RPMI7951 (cell line): Measurements from ENCODE around the gene DPYSL3. TPM values are rescaled to one million over a fixed set of nuclear protein-coding genes. Genes with fewer than 3 reads are reported as not detected.
"Not testable (repeated sequence)": the region's sequence is repeated elsewhere in the genome, so short reads cannot be mapped to it uniquely, and the experiment has no call there.

Experiments used
- DNase-seq: peaks from one replicate; pipeline ENCODE4 v3.0.0-alpha.2; 2012; ENCODE audit warnings: low read depth
- total RNA-seq: library from RNA; depleted of rRNA; stranded (reverse); fragments of >200 nt; shearing (Covaris generic); gene quantifications from 2 replicates; pipeline ENCODE4 v1.2.3, GENCODE V29; 2014; rRNA removed

The DPYSL3 gene
- 191 and 198 TPM in 2 replicates for total RNA-seq

DNA sequence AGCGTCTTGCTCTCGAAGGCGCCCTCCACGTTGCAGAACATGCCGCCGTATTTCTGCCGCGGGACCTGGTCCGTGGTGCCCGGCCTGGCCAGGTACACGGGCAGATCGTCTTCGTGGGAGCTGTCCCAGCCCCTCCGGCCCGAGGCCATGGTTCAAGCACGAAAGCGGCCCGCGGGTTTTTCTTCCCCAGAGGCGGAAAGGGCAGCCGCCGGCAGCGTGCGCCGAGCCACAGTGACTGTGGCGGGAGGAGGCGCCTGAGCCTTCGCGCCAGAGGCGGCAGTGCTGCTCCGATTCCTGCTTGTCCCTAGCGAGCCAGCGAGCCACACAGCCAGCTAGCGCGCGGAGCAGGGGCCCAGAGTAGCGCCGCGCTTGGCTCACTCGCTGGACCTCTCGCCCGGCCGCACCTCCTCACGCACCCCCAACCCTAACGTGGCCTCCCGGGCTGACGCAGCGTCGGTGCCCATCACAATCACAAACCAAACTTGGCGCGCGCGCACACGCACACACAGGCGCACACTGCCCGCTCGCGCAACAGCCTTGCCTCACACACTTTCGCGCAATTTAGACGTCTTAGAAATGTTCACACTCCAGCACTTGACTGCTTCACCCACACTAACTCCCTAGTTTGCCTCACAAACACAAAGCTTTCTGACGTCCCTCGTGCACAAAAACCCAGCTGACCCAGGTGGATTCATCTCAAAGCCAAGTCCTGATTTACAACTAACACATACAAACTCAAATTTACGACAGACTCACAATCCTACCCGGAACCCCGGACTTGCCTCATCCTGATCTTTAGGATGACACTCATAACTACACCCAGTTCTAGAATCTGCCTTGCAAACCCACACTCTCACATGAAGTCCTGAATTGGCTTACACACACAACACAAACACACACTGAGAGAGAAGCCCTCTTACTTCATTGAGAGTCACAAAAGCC lies at the start of gene DPYSL3:
Gene DPYSL3 (minus strand): TSS at position 359 of the 942 bp plus-strand sequence. CDS start 210 bp downstream, at position 149.
- peak; percentile 89 for DNase-seq

DNA sequence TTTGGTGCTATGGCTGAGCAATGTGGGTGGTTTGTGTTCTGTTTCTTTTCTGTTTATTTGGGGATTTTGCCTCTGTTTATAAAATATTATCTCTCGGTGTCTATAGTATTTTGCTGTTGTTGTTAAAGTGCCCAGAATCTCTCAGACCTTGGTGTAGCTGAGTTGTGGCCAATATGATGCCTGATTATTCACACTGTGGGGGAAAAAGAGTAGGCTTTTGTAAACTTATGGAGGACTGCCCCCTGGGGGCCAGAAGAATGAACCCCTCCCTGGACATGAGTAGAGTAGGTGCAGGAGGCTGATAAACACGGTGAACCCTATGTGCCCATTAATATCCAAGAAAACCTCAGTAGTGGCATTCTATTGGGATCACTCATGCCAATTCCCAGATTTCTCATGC lies 49.0 kb upstream of the DPYSL3 start:
- DNase-seq = peak; percentile 78

DNA sequence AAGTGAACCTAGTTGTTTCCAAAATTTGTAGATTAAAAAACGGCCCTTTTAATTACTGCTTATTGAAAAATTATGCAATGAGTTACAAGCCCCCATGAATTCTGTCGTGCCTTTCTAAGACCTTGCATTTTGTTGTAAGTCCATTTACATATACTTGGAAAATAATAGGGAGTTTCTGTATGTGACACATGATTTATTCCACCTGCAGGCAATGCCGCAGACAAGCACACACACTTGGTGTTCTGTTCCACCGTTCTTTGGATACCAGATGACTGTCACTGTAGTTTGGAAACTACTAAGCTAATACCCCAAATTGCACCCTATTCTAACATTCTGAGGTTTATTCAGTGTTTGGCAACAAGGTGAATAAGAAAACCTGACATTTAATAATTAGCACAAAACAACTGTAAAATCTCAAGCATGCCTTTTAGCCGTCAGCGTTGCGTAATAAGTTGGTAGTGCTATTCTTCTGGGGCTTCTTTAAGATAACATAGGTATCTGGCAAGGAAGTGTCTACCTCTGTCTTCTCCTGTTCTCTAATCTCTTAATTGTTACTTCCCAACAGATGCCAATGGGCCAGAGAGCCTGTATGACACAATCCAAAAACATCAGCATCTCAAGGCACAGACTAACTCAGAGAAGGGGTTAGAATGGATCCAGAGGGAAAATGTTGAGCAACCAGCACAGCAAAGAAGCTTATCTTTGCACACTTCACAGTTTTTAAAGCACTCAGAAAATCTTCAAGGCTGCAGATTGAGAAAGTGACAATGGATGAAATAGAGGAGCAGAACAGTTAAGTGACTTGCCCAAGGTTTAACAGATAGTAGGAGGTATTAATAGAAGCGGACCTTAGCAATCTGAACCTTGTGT lies 48.2 kb upstream of the DPYSL3 start:
- DNase-seq = no peak

DNA sequence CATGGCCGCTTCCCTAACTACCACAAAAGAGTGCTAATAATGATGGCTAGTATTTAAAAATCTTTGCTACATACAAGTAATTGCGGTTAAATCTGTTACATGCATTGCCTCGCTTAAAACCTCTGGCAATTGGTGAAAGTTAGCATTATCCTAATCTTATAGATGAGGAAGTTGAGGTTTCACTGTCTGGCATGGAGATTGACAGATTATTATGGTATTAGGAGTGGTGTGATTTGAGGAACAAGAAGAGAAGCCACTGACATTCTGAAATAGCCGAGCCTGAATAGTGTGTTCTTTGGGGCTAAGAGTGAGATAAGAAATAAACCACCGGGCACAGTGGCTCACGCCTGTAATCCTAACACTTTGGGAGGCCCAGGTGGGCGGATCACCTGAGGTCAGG lies 45.3 kb upstream of the DPYSL3 start:
- no peak for DNase-seq

DNA sequence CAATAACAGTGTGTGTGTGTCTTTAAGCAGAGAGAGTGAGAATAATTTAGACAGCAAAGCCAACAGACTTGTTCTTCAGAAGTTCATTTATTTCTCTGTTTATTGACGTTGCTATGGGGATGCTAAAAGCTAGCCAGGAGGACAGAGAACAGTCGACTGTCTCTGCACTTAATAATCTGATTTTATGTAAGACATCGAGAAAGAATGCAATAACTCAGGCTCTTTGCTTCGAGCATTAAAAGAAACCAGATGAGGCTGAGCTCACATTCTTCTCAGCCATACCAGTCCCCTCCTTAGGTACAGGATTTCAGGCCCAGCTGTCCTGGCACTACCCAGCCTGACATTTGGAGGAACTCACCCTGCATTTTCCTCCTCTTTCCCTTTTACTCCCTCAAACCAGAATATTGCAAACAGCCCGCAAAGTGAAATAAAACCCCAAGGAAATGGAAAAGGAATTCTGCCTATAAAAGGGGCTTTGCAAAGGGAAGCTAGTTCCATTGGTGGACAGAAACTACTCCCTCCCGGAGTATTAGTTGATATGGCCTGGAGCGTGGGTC lies 44.5 kb upstream of the DPYSL3 start:
- DNase-seq = peak; percentile 93

DNA sequence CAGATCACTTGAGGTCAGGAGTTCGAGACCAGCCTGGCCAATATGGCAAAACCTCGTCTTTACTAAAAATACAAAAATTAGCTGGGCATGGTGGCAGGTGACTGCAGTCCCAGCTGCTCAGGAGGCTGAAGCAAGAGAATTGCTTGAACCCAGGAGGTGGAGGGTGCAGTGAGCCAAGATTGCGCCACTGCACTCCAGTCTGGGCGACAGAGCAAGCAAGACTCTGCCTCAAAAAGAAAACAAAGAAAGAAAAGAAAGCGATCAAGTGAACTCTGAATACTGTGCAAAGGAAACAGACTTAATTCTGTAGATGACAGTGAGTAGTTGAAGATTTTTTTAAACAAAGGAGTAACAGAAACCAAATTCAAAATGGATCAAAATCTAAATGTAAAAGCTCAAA lies 43.9 kb upstream of the DPYSL3 start:
- not testable (repeated sequence) for DNase-seq

DNA sequence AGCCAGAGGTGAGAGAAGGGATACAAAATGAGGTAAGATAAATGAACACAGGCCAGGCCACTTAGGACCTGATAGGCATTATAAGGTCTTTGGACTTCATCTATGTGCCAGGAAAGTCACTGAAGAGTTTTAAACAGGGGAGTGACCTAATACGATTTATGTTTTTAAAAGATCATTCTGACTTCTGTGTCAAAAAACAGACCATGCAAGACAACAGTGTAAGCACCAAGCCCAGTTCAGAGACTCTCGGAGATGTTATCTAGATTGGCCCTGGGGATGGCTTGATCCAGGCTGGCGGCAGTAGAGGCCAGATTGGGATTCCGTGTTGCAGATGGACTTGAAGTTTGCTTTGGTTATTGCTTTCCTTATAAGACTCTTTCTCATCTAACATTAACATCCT lies 43.0 kb upstream of the DPYSL3 start:
- DNase-seq = no peak

DNA sequence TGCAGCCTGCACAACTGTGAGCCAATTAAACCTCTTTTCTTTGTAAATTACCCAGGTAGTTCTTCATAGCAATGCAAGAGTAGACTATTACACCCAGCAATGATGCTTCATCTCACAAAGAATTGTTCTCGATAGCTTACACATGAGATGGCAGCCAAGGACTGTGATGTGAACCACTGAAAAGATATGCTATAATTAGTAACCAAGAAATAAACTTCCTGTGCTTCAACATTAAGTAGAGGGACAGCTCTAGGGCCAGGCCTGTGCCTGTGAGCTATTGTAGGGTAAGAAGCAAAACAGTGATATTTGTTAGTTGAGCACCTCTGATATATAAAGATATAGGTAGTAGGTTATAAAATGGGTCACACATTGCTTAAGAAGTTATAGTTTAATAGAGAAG lies 41.8 kb upstream of the DPYSL3 start:
- DNase-seq = no peak

DNA sequence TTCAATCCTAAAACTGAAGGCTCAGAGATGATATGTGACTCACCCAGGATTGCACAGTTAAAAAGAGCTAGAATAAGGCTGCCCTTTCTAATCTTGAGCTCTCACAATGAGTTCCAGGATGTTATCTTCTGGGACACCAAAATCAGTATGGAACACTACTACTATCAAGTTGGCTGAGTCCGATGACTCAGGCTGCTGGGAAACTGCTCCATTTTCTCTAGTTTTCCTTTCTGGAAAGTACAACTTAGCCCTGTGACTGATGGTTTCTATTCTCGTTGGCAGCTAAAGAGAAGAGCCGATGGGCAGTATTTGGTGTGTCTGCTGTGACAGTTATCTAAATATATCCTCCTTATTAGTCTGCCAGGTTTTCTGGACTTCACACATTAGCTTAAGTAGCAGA lies 37.9 kb upstream of the DPYSL3 start:
- DNase-seq = peak; percentile 70

DNA sequence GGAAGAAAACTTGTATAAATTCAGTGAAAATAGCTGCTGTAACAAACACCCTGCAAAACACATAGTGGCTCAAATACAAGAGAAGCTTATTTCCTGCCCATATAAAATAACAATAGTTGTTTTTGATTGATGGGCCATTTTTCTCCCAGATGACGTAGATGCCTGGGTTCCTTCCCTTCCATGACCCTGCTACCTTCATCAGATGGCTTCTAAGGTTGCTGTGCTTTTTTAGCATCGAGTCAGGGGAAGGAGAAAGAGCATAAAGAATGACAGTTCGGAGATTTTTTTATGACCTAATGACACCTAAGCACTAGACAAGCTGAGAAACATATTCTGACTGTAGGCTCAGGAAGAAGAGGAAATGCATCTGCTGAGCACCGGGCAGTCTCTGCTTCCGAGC lies 34.7 kb upstream of the DPYSL3 start:
- DNase-seq = no peak

DNA sequence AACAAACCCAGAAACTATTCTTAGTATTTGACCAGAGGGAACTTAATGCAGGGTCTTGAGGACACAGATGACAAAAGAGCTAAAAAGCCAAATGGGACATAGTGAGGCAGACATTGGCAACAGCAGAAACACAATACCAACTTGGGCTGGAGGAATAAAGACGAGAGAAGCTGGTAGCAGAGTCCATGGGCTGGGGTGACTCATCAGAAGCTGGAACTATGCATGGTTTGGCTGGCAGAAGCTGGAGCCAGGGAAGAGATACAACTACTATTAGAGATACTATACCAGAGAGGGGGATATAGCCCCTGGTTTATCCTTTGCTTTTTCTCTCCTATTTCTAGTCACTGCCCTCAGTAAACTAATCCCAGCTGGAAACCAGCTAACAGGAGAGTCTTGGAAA lies 29.2 kb upstream of the DPYSL3 start:
- DNase-seq = peak; percentile 79

DNA sequence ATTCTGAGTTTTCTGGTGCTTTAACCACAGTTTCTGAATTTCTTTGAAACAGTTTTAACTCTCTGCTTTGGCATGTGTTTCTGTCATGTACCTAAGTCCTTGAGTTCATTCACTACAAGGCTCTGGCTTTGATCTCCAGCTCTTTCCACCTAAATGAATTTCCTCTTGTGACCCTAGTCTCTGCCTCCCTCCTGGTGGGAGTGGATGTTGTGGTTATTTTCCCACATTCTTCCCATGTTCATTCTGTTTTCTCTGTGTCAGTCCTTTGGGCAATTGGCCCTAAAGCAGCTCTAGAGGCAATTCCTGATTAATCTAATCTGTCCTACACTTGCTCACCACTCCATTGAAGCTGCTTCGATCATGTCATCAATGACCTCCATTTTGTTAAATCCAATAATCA lies 28.4 kb upstream of the DPYSL3 start:
- DNase-seq = peak; percentile 91

DNA sequence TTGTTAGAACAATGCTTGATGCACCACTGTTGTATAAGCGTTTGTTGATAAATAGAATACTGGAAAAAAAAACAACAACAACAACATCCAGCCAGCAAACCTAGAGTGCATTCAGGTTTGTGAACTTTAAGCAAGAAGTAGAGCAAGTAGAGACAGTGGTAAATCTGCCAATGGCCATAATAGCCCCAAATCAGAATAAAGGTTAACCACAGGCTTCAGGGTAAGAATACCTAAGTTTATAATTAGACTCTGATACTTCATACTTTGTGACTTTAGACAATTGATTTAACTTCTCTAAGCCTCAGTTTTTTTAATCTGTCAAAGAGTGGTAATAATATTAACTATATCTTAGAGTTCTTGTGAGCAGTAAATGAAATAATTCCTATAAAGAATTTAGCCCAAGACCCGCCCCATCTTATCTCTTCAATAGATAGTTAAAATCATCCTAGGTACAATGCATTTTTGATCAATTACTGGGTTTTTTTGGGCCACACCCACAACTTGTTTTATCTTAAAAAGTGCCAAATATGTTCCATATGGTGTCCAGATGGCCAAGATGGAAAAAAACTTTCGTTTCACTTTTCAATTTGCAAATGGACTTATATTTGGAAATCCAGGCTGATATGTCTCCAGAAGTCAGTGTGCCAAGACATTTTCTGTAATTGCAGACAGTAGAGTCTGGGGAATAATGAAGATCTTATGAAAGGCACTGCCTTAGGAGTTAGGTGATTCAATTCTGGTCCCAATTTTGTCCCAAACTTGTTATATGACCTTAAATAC lies 24.5 kb upstream of the DPYSL3 start:
- DNase-seq = peak; percentile 91

DNA sequence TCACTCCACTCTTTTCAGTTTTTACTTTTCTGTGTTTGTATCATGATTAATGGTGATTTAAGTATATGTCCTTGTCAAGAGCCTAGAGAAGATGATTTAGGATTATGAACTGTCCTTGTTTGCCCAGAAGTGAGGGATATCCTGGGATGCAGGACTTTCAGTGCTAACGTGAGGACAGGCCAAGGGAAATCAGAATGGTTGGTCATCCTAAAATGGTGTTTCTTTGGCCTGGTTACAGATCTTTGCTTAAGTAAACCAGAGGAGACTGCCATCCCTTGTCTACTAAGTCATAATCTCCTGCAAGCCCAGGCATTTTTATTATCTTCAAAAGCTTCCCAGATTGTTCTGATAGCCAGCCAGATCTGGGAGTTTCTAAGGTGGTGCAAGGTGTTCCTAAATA lies 22.3 kb upstream of the DPYSL3 start:
- DNase-seq = no peak

DNA sequence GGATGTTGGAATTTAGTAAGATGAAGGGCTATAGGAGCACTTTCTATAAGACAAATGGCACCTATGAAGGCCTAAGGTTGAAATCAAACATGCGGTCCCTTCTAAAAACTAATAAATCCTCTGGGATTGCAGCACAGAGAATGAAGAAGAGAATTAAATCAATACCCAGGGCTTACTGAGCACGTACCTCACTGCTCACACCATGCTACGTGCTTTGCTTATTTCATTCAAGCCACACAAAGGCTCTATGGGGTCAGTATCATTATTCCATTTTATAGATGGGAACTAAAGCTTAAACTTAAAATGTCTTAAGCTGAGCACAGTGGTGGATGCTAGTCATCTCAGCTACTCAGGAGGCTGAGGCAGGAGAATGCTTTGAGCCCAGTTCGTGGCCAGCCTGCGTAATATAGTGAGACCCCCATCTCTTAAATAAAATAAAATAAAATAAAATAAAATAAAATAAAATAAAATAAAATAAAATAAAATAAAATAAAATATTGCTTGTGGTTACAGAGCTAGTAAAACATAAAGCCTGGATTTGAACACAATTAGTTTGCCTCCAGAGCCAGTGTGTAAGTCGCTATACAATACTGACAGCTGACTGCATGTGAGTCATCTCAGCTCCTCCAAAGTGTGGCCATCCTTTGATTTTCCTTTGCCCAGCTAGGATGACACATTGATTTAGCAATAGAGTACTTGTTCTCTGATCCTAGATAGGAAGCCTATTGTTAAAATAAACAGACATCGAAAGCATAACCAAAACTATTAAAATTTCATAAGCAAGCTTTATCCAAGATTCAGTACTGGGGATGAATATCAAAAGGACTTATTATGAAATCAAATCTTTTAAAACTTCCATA lies 20.9 kb upstream of the DPYSL3 start:
- peak; percentile 88 for DNase-seq

DNA sequence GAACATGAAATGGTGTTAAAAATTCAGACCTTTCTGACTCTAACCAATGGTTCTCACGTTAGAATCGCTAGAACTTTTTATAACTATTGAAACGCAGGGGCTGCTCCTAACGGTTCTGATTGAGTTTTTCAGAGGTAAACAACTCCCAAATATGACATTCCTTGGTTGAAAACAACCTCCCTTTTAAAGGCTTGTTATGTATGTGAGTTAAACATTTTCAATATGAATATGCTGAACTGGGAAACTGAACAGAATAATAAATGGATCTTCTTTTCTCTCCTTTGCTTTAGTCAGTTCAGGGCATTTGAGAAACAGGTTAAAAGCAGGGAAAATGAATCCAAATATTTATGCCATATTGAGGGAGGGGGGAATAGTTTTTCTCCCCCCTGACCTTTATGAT lies 13.2 kb upstream of the DPYSL3 start:
- DNase-seq = no peak

DNA sequence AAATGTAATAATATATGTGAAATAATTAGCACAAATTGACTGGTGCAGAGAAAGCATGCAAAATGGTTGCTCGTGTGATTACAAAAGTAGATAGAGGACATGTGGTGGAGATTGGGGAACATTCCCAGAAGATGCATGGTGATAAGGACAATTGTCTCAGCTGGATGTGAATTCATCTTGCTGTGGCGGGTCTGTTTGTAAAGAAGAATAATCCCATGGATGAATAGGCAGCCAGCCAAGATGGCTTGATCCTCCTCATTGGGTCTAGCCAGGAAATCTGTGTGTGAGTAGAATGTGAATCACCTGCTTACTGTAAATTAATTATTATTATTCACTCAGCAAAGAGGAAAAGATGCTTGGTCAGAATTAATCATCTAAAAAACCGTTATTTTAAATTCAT lies 12.6 kb upstream of the DPYSL3 start:
- peak; percentile 79 for DNase-seq

DNA sequence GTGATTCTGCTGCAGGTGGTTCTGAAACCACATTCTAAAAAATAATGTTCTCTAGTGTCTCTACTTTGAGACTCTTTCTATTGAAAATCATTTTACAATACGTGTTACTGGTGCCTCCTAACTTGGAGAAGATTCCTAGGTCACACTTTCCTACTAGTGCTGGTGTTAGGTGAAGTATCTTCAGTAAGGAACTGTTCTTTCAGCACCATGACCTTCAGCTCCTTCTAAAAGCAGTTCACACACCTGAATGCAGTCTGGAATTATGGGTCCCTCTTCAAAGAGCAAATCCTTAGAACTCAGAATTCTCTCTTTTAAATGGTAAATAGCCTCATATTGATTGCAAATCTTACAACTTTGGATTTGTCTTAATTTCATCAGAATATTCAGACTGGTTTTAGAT lies 10.6 kb upstream of the DPYSL3 start:
- DNase-seq = no peak

DNA sequence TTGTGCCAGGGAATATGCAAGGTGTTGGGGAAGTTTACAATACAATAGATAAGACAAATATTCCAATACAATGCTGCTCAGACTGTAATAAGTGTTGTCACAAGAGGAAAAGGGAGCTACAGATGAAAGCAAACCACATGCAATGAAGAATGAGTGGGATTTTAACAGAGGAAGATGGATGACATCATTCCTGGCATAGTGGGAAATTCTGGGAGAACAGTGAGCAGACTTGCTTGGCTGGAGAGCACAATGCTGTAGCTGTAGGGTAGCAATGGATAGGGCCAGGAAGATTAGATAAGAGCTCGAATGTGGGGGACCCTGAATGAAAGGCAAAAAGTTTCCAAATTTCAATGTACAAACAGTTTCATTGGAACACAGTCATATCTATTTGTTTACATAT lies 9.5 kb upstream of the DPYSL3 start:
- DNase-seq = peak; percentile 34

DNA sequence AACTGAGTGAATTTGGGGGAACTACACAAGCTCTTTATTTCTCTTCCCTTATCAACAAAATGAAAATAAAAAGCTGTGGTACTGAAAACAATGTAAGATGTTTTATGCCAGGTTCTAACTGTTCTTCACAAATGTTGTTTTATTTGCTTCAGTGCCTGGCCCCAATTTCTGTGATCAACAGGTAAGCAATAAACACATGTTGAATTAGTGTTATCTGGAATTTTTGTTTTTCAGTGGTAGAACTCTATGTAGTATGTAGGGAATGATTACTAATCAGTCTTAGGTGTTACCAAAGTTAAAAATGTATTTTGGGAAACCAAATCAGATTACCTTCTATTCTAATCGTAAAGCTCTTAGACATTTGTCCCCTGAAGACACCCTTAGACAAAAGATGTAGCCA lies 7.5 kb upstream of the DPYSL3 start:
- no peak for DNase-seq

DNA sequence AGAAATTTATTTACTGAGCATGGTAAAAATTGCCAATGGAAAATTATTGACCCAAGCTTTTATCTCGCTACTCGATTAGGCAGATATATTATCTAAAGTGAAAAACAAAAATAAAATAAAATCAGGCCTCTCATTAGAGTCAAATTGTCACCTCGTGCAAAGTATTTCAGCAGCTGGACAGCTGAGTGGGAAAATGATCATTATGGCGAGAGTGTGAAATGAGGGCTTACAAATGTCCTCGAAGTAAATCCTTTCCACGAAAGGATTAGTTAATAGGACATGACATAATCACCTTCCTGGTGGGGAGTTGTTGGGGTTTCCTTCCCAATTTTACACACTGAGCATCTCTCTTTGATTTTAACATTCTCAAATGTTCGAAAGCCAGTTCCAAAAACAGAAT lies 5.4 kb upstream of the DPYSL3 start:
- DNase-seq = no peak
